SK-N-SH treated with all-trans-retinoic acid at 6 μM for 48 hours (cell line): ENCODE measurements around the gene CHCHD1.

Source experiments
- ATAC-seq: fragments of 200-7000 bp; cut with Tn5 transposase; 3 replicates; pipeline ENCODE4 v1.9.1; 2020; ENCODE audit warnings: mild to moderate bottlenecking, moderate library complexity
- ARNTL ChIP-seq: fragments of 450-650 bp; formaldehyde crosslinking; IDR thresholded peaks from 2 replicates; pipeline ENCODE4 v1.5.0; 2020; ENCODE audit warnings: low read depth, mild to moderate bottlenecking, moderate library complexity, borderline replicate concordance
- BACH2 ChIP-seq: fragments of 250-450 bp; sonication (Bioruptor Pico); IDR thresholded peaks from 2 replicates; pipeline ENCODE4 v1.9.0; 2021; ENCODE audit warnings: mild to moderate bottlenecking, borderline replicate concordance
- CSDC2 ChIP-seq: fragments of 250-450 bp; sonication (Bioruptor Pico); IDR thresholded peaks from 2 replicates; pipeline ENCODE4 v1.5.0; 2020; ENCODE audit warnings: mild to moderate bottlenecking, moderate library complexity
- ESRRG ChIP-seq: fragments of 250-450 bp; sonication (Bioruptor Pico); IDR thresholded peaks from 2 replicates; pipeline ENCODE4 v1.6.1; 2021; ENCODE audit warnings: mild to moderate bottlenecking
- GLIS3 ChIP-seq: fragments of 250-450 bp; sonication (Bioruptor Pico); IDR thresholded peaks from 2 replicates; pipeline ENCODE4 v1.5.0; 2020; ENCODE audit warnings: mild to moderate bottlenecking, moderate library complexity
- ISL1 ChIP-seq: fragments of 250-450 bp; sonication (Bioruptor Pico); IDR thresholded peaks from 2 replicates; pipeline ENCODE4 v2.1.2; 2022; ENCODE audit warnings: mild to moderate bottlenecking, moderate library complexity
- PPARA ChIP-seq: fragments of 250-450 bp; sonication (Bioruptor Pico); IDR thresholded peaks from 2 replicates; pipeline ENCODE4 v1.5.0; 2020; ENCODE audit warnings: mild to moderate bottlenecking, borderline replicate concordance
- RARB ChIP-seq: fragments of 250-450 bp; sonication (Bioruptor Pico); IDR thresholded peaks from 2 replicates; pipeline ENCODE4 v1.8.0; 2021; ENCODE audit warnings: mild to moderate bottlenecking, moderate library complexity
- ZC3H10 ChIP-seq: fragments of 250-450 bp; sonication (Bioruptor Pico); IDR thresholded peaks from 2 replicates; pipeline ENCODE4 v1.5.1; 2021; ENCODE audit warnings: mild to moderate bottlenecking, moderate library complexity
- ZFP3 ChIP-seq: fragments of 250-450 bp; sonication (Bioruptor Pico); IDR thresholded peaks from 2 replicates; pipeline ENCODE4 v1.5.0; 2020; ENCODE audit warnings: mild to moderate bottlenecking, moderate library complexity
- ZFP30 ChIP-seq: fragments of 450-650 bp; formaldehyde crosslinking; IDR thresholded peaks from 2 replicates; pipeline ENCODE4 v1.5.0; 2022; ENCODE audit warnings: mild to moderate bottlenecking, moderate library complexity
- ZNF70 ChIP-seq: fragments of 450-650 bp; formaldehyde crosslinking; IDR thresholded peaks from 2 replicates; pipeline ENCODE4 v1.5.0; 2020; ENCODE audit warnings: mild to moderate bottlenecking, moderate library complexity
- ZNF8 ChIP-seq: fragments of 450-650 bp; formaldehyde crosslinking; IDR thresholded peaks from 2 replicates; pipeline ENCODE4 v1.5.0; 2020; ENCODE audit warnings: mild to moderate bottlenecking, moderate library complexity
- TF ChIP-seq, protein P1 (sequence below): fragments of 250-450 bp; sonication (Bioruptor Pico); IDR thresholded peaks from 2 replicates; pipeline ENCODE4 v1.5.0; 2020; ENCODE audit warnings: mild to moderate bottlenecking, moderate library complexity
- TF ChIP-seq, protein P2 (sequence below): fragments of 250-450 bp; sonication (Bioruptor Pico); IDR thresholded peaks from 2 replicates; pipeline ENCODE4 v1.8.0; 2021; ENCODE audit warnings: low read depth, mild to moderate bottlenecking, moderate library complexity, borderline replicate concordance
- TF ChIP-seq, protein P3 (sequence below): fragments of 250-450 bp; sonication (Bioruptor Pico); IDR thresholded peaks from 2 replicates; pipeline ENCODE4 v1.5.1; 2020; ENCODE audit warnings: low read depth, mild to moderate bottlenecking, moderate library complexity

Gene CHCHD1

DNA sequence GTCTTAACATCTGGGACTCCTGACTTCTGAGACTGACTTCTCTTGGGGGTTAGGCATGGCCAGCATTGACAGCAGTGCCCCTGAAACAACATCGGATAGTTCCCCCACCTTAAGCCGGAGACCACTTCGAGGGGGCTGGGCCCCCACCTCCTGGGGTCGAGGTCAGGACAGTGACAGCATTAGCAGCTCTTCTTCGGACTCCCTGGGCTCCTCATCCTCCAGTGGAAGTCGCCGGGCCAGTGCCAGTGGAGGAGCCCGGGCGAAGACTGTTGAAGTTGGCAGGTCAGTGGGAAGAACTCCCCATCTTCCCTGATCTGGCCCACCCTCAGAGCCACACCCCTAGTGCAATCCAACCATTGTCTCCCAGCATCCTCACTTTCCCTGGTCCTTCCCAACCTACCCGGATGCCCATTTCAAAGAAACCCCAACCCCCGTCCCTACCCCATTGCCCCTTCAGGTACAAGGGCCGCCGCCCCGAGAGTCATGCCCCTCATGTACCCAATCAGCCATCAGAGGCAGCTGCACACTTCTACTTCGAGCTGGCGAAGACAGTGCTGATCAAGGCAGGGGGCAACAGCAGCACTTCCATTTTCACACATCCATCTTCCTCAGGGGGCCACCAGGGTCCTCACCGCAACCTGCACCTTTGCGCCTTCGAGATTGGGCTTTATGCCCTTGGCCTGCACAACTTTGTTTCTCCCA, 15.6 kb downstream of the CHCHD1 start (continued):
- no peak for TF ChIP-seq PPARA (CRISPR knock-in tag)

DNA sequence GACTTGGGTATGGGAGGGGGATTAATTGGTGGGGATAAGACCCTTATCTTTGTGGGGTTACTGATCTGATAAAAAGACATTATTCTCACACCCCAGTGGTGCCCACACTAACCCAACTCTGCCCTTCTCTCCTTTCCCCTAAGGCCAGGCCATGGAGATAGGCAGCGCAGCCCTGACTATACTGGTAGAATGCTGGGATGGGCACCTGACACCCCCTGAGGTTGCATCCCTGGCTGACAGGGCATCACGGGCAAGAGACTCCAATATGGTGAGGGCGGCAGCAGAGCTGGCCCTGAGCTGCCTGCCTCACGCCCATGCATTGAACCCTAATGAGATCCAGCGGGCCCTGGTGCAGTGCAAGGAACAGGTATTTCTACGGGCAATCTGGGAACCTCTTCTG, 16.2 kb downstream of the CHCHD1 start:
- ATAC-seq = no peak
- TF ChIP-seq GLIS3 (CRISPR knock-in tag) (no peak), RARB (CRISPR knock-in tag) (no peak), ZFP3 (CRISPR knock-in tag) (no peak), ARNTL (CRISPR knock-in tag) (no peak), ZC3H10 (no peak), ZFP30 (CRISPR knock-in tag) (no peak), PPARA (CRISPR knock-in tag) (no peak)
- TF ChIP-seq, protein P1, sequence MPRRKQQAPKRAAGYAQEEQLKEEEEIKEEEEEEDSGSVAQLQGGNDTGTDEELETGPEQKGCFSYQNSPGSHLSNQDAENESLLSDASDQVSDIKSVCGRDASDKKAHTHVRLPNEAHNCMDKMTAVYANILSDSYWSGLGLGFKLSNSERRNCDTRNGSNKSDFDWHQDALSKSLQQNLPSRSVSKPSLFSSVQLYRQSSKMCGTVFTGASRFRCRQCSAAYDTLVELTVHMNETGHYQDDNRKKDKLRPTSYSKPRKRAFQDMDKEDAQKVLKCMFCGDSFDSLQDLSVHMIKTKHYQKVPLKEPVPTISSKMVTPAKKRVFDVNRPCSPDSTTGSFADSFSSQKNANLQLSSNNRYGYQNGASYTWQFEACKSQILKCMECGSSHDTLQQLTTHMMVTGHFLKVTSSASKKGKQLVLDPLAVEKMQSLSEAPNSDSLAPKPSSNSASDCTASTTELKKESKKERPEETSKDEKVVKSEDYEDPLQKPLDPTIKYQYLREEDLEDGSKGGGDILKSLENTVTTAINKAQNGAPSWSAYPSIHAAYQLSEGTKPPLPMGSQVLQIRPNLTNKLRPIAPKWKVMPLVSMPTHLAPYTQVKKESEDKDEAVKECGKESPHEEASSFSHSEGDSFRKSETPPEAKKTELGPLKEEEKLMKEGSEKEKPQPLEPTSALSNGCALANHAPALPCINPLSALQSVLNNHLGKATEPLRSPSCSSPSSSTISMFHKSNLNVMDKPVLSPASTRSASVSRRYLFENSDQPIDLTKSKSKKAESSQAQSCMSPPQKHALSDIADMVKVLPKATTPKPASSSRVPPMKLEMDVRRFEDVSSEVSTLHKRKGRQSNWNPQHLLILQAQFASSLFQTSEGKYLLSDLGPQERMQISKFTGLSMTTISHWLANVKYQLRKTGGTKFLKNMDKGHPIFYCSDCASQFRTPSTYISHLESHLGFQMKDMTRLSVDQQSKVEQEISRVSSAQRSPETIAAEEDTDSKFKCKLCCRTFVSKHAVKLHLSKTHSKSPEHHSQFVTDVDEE (CRISPR knock-in tag) = no peak

DNA sequence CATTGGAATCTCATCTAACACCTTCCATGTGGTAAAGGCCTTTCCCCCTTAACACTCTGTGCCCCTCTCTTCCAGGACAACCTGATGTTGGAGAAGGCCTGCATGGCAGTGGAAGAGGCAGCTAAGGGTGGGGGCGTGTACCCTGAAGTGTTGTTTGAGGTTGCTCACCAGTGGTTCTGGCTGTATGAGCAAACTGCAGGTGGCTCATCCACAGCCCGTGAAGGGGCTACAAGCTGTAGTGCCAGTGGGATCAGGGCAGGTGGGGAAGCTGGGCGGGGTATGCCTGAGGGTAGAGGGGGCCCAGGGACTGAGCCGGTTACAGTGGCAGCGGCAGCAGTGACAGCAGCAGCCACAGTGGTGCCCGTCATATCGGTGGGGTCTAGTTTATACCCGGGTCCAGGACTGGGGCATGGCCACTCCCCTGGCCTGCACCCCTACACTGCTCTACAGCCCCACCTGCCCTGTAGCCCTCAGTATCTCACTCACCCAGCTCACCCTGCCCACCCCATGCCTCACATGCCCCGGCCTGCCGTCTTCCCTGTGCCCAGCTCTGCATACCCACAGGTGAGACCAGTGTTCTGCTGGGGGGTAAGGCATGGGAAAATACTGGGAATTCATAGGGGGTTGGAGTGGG, 17.2 kb downstream of the CHCHD1 start:
- TF ChIP-seq RARB (CRISPR knock-in tag) (no peak), ZNF8 (CRISPR knock-in tag) (no peak), ISL1 (no peak)
- ATAC-seq = peak; percentile 9

DNA sequence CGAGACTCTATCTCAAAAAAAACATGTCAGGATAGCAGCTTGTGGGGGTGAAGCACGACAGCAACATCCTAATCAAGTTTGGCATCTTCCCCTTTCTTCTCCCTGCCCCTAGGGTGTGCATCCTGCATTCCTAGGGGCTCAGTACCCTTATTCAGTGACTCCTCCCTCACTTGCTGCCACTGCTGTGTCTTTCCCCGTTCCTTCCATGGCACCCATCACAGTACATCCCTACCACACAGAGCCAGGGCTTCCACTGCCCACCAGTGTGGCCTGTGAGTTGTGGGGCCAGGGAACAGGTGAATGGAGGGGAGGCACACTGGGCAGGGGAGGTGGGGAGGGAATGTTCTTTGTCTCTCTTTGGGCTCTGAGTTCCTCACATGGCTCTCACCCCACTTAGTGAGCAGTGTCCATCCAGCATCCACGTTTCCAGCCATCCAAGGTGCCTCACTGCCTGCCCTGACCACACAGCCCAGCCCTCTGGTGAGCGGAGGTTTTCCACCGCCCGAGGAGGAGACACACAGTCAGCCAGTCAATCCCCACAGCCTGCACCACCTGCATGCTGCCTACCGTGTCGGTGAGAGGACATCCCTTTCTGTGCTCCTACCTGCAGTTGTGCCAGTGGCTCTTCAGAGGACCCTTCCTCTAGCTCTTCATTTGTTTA, 18.2 kb downstream of the CHCHD1 start:
- TF ChIP-seq ZFP30 (CRISPR knock-in tag) (no peak), BACH2 (CRISPR knock-in tag) (no peak), GLIS3 (CRISPR knock-in tag) (no peak), ZNF70 (no peak), ZC3H10 (no peak), ESRRG (CRISPR knock-in tag) (no peak), ISL1 (no peak), RARB (CRISPR knock-in tag) (no peak)
- TF ChIP-seq, protein P1 (CRISPR knock-in tag) = no peak
- ATAC-seq = peak; percentile 4; the same call in 2 of the 3 replicates

DNA sequence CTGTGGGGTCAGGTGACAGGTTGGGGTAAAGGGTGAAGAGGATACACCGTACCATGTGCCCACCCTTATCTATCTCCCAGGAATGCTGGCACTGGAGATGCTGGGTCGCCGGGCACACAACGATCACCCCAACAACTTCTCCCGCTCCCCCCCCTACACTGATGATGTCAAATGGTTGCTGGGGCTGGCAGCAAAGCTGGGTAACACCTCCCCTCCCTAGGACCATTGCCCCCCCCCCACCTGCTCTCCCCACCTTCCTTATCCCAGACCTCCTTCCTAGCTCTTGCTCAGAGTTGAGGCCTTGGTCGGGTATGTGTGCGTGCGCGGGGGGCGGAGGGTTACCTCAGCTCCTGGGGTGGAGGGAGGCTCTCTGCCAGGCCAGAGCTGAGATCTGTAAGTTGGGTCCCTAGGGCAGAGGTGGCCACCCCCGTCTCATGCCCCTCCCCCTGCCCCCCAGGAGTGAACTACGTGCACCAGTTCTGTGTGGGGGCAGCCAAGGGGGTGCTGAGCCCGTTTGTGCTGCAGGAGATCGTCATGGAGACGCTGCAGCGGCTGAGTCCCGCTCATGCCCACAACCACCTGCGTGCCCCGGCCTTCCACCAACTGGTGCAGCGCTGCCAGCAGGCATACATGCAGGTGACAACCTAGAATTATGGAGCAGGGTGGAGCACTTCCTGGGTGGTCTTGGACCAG, 18.9 kb downstream of the CHCHD1 start:
- TF ChIP-seq, protein P1 (CRISPR knock-in tag) = no peak
- TF ChIP-seq, protein P2, sequence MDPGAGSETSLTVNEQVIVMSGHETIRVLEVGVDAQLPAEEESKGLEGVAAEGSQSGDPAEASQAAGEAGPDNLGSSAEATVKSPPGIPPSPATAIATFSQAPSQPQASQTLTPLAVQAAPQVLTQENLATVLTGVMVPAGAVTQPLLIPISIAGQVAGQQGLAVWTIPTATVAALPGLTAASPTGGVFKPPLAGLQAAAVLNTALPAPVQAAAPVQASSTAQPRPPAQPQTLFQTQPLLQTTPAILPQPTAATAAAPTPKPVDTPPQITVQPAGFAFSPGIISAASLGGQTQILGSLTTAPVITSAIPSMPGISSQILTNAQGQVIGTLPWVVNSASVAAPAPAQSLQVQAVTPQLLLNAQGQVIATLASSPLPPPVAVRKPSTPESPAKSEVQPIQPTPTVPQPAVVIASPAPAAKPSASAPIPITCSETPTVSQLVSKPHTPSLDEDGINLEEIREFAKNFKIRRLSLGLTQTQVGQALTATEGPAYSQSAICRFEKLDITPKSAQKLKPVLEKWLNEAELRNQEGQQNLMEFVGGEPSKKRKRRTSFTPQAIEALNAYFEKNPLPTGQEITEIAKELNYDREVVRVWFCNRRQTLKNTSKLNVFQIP = no peak
- no peak for TF ChIP-seq CSDC2
- TF ChIP-seq, protein P3, sequence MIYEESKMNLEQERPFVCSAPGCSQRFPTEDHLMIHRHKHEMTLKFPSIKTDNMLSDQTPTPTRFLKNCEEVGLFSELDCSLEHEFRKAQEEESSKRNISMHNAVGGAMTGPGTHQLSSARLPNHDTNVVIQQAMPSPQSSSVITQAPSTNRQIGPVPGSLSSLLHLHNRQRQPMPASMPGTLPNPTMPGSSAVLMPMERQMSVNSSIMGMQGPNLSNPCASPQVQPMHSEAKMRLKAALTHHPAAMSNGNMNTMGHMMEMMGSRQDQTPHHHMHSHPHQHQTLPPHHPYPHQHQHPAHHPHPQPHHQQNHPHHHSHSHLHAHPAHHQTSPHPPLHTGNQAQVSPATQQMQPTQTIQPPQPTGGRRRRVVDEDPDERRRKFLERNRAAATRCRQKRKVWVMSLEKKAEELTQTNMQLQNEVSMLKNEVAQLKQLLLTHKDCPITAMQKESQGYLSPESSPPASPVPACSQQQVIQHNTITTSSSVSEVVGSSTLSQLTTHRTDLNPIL (CRISPR knock-in tag) = no peak
- ATAC-seq = no peak
